ENCODE results near the gene KRTAP23-1.

- TF ChIP-seq CTCF (IDR thresholded peaks at IDR 0.05) (no peak), POLR2AphosphoS5 (IDR thresholded peaks at IDR 0.05) (no peak)
Observed at GRCh38 chr21:30354308-30355005, 6.1 kb upstream of the KRTAP23-1 start.

Data from esophagus muscularis mucosa (tissue), 3 donors.